CD4-positive, alpha-beta T cell (primary cell): ENCODE measurements around the gene RAD9A. TPM values are rescaled to one million over a fixed set of nuclear protein-coding genes. Genes with fewer than 3 reads are reported as not detected.

Source experiments
- ATAC-seq: fragments of 200-7000 bp; cut with Tn5 transposase; one replicate; pipeline ENCODE4 v1.10.0; 2022; ENCODE audit warnings: mild to moderate bottlenecking; ENCODE audit not compliant: poor library complexity
- CTCF ChIA-PET: fragments of 350-600 bp; sonication (Branson Sonifier 250); formaldehyde crosslinking; loops from one replicate; lab custom pipeline; 2021; ENCODE audit warnings: antibody characterized with exemption, inconsistent platforms; lab: Charles Lee
- POLR2A ChIA-PET: fragments of 350-600 bp; sonication (Branson Sonifier 250); formaldehyde crosslinking; loops from one replicate; lab custom pipeline; 2021; ENCODE audit warnings: antibody characterized with exemption, inconsistent platforms; lab: Charles Lee
- DNase-seq, 14 experiments: peaks; one replicate each; pipeline ENCODE4 v3.0.0-alpha.2; 2013 to 2020; ENCODE audit warnings: mixed read lengths in 2 of 14
- H3K27ac ChIP-seq, 2 donors: one replicate each; pipeline versions ENCODE4 v1.5.1 to v1.7.0; 2013; ENCODE audit warnings: low read length in 2 of 2, low read depth in 1 of 2, mild to moderate bottlenecking in 1 of 2
- H3K27me3 ChIP-seq, 2 experiments: 1 replicate in 1 of 2; 2 replicates in 1 of 2; pipeline versions ENCODE4 v1.6.1 to v1.7.0; 2013; ENCODE audit warnings: low read length in 2 of 2, control low read depth in 1 of 2, mild to moderate bottlenecking in 1 of 2, moderate library complexity in 1 of 2; ENCODE audit not compliant: insufficient read depth in 2 of 2, control insufficient read depth in 1 of 2
- H3K36me3 ChIP-seq: one replicate; pipeline ENCODE4 v1.6.1; 2013; ENCODE audit warnings: low read length, control low read depth; ENCODE audit not compliant: insufficient read depth
- H3K4me1 ChIP-seq: one replicate; pipeline ENCODE4 v1.6.1; 2013; ENCODE audit warnings: low read length, control low read depth; ENCODE audit not compliant: insufficient read depth
- H3K4me3 ChIP-seq: one replicate; pipeline ENCODE4 v1.5.1; 2013; ENCODE audit warnings: mild to moderate bottlenecking, low read length, moderate library complexity
- H3K9me3 ChIP-seq, 2 experiments: 1 replicate in 1 of 2; 2 replicates in 1 of 2; pipeline versions ENCODE4 v1.6.1 to v1.7.0; 2013; ENCODE audit warnings: low read length in 2 of 2, mild to moderate bottlenecking in 2 of 2, control low read depth in 1 of 2, moderate library complexity in 1 of 2; ENCODE audit not compliant: control insufficient read depth in 1 of 2, insufficient read depth in 1 of 2
- H3K27ac Mint-ChIP-seq: one replicate; pipeline ENCODE4 v1.8.0; 2020; ENCODE audit warnings: mixed read lengths
- H3K27me3 Mint-ChIP-seq: one replicate; pipeline ENCODE4 v1.8.0; 2021; ENCODE audit warnings: mixed read lengths
- H3K36me3 Mint-ChIP-seq: one replicate; pipeline ENCODE4 v1.8.0; 2021; ENCODE audit warnings: low read depth, mixed read lengths
- H3K4me1 Mint-ChIP-seq: one replicate; pipeline ENCODE4 v1.8.0; 2021; ENCODE audit warnings: low read depth, mixed read lengths
- H3K4me3 Mint-ChIP-seq: one replicate; pipeline ENCODE4 v1.8.0; 2020; ENCODE audit warnings: mild to moderate bottlenecking, mixed read lengths
- H3K9me3 Mint-ChIP-seq: one replicate; pipeline ENCODE4 v1.8.0; 2020; ENCODE audit warnings: mixed read lengths
- CTCF ChIP-seq: fragments of 200-600 bp; IDR thresholded peaks from one replicate; pipeline ENCODE4 v1.8.0; 2022; ENCODE audit warnings: antibody characterized with exemption, mild to moderate bottlenecking
- intact Hi-C, 2 experiments: fragments of 100-400 bp; cut with DNase I in 1 of 2; cut with micrococcal nuclease in 1 of 2; formaldehyde crosslinking; loops; one replicate each; pipeline versions ENCODE4 v1.15.1 to v1.9.0; 2023 to 2025; cut with DNase I, micrococcal nuclease
- total RNA-seq, 174 experiments: library from RNA in 2 of 174; stranded (reverse) in 2 of 174; gene quantifications; one replicate each; pipeline ENCODE4 v1.2.3 and lab custom pipeline; 2021 to 2026

RAD9A gene
- total RNA-seq, 2 experiments from 2014 or later, result 19.3 to 20.3 TPM

DNA sequence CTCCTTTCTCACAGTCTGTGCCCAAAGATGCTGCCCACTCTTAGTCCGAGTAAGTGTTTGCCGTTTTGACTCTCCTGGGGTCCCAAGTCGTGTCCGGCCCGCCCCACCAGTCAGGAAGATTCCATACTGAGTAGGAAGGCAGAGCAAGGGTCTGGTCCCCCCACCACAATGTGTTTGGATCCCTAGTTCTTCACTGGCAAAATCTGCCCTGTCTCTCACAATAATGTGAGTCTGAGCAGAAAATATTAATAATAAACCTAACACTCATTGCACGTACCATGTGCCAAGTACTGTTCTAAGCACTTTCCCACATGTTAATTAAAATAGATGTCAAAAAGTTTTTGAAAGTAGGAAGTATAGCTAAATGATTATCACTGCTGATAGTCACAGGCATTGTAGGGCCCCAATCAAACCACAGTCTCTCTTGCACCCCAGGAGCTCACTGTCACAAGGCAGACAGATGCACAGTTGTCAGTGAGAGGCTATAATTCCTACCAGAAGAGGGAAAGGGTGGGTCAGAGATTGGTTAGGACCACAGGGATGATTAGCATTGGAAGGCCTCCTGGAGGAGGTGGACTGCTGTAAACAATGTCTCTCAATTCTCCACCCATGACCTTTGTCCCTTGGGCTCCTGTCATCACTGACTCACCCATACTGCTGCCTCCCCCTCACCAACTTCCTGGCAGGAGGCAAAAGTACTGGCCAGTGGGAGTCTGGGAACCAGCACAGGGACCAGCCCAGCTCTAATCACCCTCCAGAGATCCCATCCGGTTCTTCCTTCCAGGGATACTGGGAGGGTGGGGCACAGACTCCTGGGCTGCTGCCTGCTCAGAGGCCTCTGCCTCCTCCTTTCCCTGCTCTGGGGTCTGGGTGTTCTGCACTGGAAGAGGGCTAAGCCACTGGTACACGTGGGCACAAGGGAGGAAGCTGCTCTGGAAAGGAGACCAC lies 37.4 kb upstream of the RAD9A start:
- H3K27ac Mint-ChIP-seq, result peak overlapping the region; percentile 99
- POLR2A ChIA-PET, result interaction anchor here (0.8 to 4.7 kb wide), 35 partner anchors 8 to 275 kb away, joined by 3 to 81 read pairs (median 7); partner anchors contain the start of genes AIP, ANKRD13D, CLCF1 and GRK2
- H3K27ac ChIP-seq, result peak overlapping the region; percentile 94 to 100
- peaks cover 5% of the 10 kb centered on the region for H3K36me3 ChIP-seq
- H3K9me3 ChIP-seq, result no peaks in the 10 kb centered on the region
- peaks cover 67% of the 10 kb centered on the region for H3K4me1 ChIP-seq
- CTCF ChIA-PET, result interaction anchor here (0.8 to 10.0 kb wide), 8 partner anchors 20 to 273 kb away, joined by 3 to 241 read pairs (median 3); no protein-coding TSS in a partner anchor
- no peaks in the 10 kb centered on the region for H3K27me3 Mint-ChIP-seq
- no peak for TF ChIP-seq CTCF
- H3K4me1 Mint-ChIP-seq, result peaks cover 50% of the 10 kb centered on the region
- DNase-seq (peak in 3 of 14 experiments; percentile 31 to 54 (median 45)), ATAC-seq (no peak)
- intact Hi-C loops, result loop anchor here (5.0 to 10.0 kb wide), 4 partner anchors 253 to 400 kb away; partner anchors contain the start of genes ACY3 (in 1 of the 2), NDUFV1 (in 1 of the 2) and PC (in 1 of the 2)
- H3K27me3 ChIP-seq, result no peaks in the 10 kb centered on the region
- H3K36me3 Mint-ChIP-seq, result peaks cover 14% of the 10 kb centered on the region
- peak overlapping the region; percentile 98 for H3K4me3 Mint-ChIP-seq
- no peaks in the 10 kb centered on the region for H3K9me3 Mint-ChIP-seq
- H3K4me3 ChIP-seq, result peak overlapping the region; percentile 78

DNA sequence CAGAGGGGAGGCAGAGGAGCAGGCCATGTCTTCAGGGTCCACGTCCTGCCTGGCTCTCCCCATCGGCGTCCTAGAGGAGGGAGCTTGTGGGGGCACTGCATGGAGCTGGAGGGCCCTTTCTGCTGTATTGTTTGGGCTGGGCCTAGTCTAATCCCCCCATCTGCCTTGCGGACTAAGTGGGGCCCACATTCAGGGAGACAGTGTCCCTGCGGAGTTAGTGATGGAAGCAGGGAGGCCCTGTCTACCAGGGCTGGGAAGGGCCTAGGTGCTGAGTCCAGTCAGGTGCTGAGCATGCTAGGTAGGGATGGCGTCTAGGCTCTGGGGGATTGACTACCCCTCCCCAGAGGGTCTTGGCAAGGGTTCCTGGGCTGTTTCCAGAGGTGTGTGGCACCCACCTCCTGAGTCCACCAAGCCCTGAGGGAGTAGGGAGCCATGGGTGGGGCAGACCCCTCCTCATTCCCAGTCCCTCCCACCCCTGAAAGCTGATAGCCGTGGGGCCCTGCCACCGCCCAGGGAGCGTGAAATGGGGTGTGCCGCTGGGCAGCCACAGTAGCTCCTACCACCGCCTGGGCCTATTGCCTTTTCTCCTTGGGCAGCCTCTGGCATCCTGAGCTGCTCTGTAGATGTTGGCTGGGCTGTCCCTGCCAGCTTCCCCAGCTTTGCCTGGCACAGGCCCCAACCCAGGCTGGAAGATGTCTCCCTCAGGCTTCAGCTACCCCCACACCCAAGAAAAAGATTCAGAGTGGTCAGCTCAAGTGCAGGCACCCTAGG lies 36.6 kb upstream of the RAD9A start:
- Mint-ChIP-seq H3K27ac (peak overlapping the region; percentile 99), H3K4me1 (peaks cover 42% of the 10 kb centered on the region), H3K27me3 (no peaks in the 10 kb centered on the region), H3K9me3 (no peaks in the 10 kb centered on the region), H3K4me3 (peak overlapping the region; percentile 30), H3K36me3 (peaks cover 14% of the 10 kb centered on the region)
- no peak for DNase-seq
- no peak overlapping the region for H3K4me3 ChIP-seq
- no peak for TF ChIP-seq CTCF
- H3K9me3 ChIP-seq, result no peaks in the 10 kb centered on the region
- ATAC-seq, result no peak
- CTCF ChIA-PET, result interaction anchor here (1.4 to 10.0 kb wide), 3 partner anchors 9 to 27 kb away, joined by 7 to 241 read pairs (median 20); no protein-coding TSS in a partner anchor
- POLR2A ChIA-PET, result interaction anchor here (1.0 to 4.3 kb wide), 4 partner anchors 11 to 67 kb away, joined by 3 to 23 read pairs (median 4); partner anchors contain the start of genes ANKRD13D and CLCF1
- peaks cover 67% of the 10 kb centered on the region for H3K4me1 ChIP-seq
- no peaks in the 10 kb centered on the region for H3K27me3 ChIP-seq
- H3K36me3 ChIP-seq, result peaks cover 5% of the 10 kb centered on the region
- peak overlapping the region; percentile 94 to 100 for H3K27ac ChIP-seq
- intact Hi-C loops, result loop anchor here (10.0 kb wide), 2 partner anchors 300 to 400 kb away; partner anchors contain the start of genes ACY3 (in 1 of the 2) and PC (in 1 of the 2)
